HG02798 (cell line): Measurements from ENCODE around the gene RIF1.

Experiments
- ATAC-seq: cut with Tn5 transposase; IDR thresholded peaks from one replicate; pipeline ENCODE4 v1.9.1; 2021; ENCODE audit warnings: mild to moderate bottlenecking; ENCODE audit not compliant: unreplicated experiment, poor library complexity

Gene RIF1

GRCh38 chr2:151508519-151508918 lies 98.8 kb downstream of the RIF1 start:
- no peak for ATAC-seq

GRCh38 chr2:151518802-151519201 lies 109.1 kb downstream of the RIF1 start:
- ATAC-seq: no peak

GRCh38 chr2:151520976-151521375 lies 111.3 kb downstream of the RIF1 start:
- no peak for ATAC-seq

GRCh38 chr2:151522556-151522955 lies 112.9 kb downstream of the RIF1 start:
- ATAC-seq: no peak

GRCh38 chr2:151523850-151524249 lies 114.1 kb downstream of the RIF1 start:
- ATAC-seq: no peak

GRCh38 chr2:151525821-151526373 lies 116.2 kb downstream of the RIF1 start:
- ATAC-seq: no peak

- ATAC-seq: no peak
Measured at GRCh38 chr2:151526572-151527090, 116.9 kb downstream of the RIF1 start.
